Activated naive CD4-positive, alpha-beta T cell treated with anti-CD3 and anti-CD28 coated beads, Interleukin-2, amount 50 U/mL, for 72 hours (primary cell): ENCODE results near the gene ING4. TPM values are rescaled to one million over a fixed set of nuclear protein-coding genes. Genes with fewer than 3 reads are reported as not detected.
A peak's percentile ranks its signal among the peaks of the same experiment; 100 is the strongest.
"Not testable (repeated sequence)": the region's sequence is repeated elsewhere in the genome, so short reads cannot be mapped to it uniquely, and the experiment has no call there.

Experiments
- ATAC-seq, 2 donors: fragments of 150-1000 bp; cut with Tn5 transposase; 2 replicates each; pipeline ENCODE4 v1.10.0; 2021; ENCODE audit warnings: mild to moderate bottlenecking in 2 of 2, moderate library complexity in 2 of 2
- DNase-seq, 2 donors: peaks; one replicate each; pipeline ENCODE4 v3.0.0; 2021 to 2022; ENCODE audit warnings: low spot score in 2 of 2
- H3K27ac Mint-ChIP-seq, 2 donors: one replicate each; pipeline ENCODE4 v1.8.0; 2022; ENCODE audit warnings: mild to moderate bottlenecking in 2 of 2, mixed read lengths in 2 of 2
- H3K36me3 Mint-ChIP-seq, 2 donors: one replicate each; pipeline ENCODE4 v1.8.0; 2022; ENCODE audit warnings: mixed read lengths in 2 of 2
- H3K9me3 Mint-ChIP-seq, 2 donors: one replicate each; pipeline ENCODE4 v1.8.0; 2022; ENCODE audit warnings: mixed read lengths in 2 of 2
- total RNA-seq, 2 donors: library from RNA; stranded (reverse); gene quantifications; one replicate each; pipeline ENCODE4 v1.2.3, GENCODE V29; 2022

ING4 gene
- total RNA-seq: 10 to 100 TPM; 18.1 to 24.3 TPM

GRCh38 chr12:6662906-6663742, at the start of gene ING4:
TSS of gene ING4 (minus strand) at chr12:6663119. CDS start at chr12:6663101, 18 bp downstream.
- Mint-ChIP-seq H3K36me3 (peaks cover 6 to 15% of the 10 kb centered on the region in 2 donors), H3K27ac (peak within 1 kb of the TSS; percentile 90 to 96), H3K9me3 (peaks cover 0 to 4% of the 10 kb centered on the region in 2 donors)
- DNase-seq (peak; percentile 89 to 97), ATAC-seq (peak; percentile 100)

GRCh38 chr12:6708960-6709394, 46.1 kb upstream of the ING4 start:
- no peaks in the 10 kb centered on the region for H3K9me3 Mint-ChIP-seq
- peaks cover 0 to 6% of the 10 kb centered on the region in 2 donors for H3K36me3 Mint-ChIP-seq
- H3K27ac Mint-ChIP-seq: peak overlapping the region; percentile 37 to 68
- DNase-seq: peak in 1 of 2 donors; percentile 43
- peak in 1 of 2 donors; percentile 72 for ATAC-seq

DNA sequence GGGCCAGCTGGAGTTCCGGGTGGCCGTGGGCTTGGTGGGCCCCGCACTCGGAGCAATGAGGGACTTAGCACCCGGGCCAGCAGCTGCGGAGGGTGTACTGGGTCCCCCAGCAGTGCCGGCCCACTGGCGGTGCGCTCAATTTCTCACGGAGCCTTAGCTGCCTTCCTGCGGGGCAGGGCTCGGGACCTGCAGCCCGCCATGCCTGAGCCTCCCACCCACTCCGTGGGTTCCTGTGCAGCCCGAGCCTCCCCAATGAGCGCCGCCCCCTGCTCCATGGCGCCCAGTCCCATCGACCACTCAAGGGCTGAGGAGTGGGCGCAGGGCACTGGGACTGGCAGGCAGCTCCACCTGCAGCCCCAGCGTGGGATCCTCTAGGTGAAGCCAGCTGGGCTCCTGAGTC, 45.4 kb upstream of the ING4 start:
- DNase-seq, H3K9me3 Mint-ChIP-seq, H3K36me3 Mint-ChIP-seq, ATAC-seq, H3K27ac Mint-ChIP-seq: not testable (repeated sequence)

DNA sequence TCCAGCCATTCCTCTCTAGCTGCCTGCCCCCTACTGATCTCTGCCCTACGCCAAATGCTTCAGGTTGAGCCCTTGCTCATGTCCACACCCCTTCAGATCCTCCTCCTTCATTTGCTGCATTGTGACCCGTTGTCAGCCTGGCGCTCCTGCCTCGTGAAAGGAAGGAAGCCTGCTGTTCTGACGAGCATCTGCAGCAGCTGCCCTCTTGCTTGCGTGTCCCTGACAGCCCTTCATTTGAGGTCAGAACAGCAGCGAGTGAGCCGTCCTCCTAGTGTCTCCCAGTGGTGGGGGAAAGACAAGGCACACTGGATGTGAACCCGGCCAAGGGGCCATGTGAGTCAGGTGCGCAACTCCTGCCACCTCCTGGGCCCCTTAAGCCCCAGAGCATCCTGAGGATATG, 40.7 kb upstream of the ING4 start:
- DNase-seq (no peak), ATAC-seq (no peak)

GRCh38 chr12:6701078-6701768, 38.3 kb upstream of the ING4 start:
- Mint-ChIP-seq H3K36me3 (no peaks in the 10 kb centered on the region), H3K27ac (no peak overlapping the region), H3K9me3 (no peaks in the 10 kb centered on the region)
- ATAC-seq: no peak
- DNase-seq: no peak

More for the DNA sequence above, 40.7 kb upstream of the ING4 start:
- H3K9me3 Mint-ChIP-seq: no peaks in the 10 kb centered on the region
- no peaks in the 10 kb centered on the region for H3K36me3 Mint-ChIP-seq
- H3K27ac Mint-ChIP-seq: no peak overlapping the region

GRCh38 chr12:6700646-6701051, 37.7 kb upstream of the ING4 start, which contains the start of gene PIANP:
TSS of gene PIANP (minus strand) at chr12:6700815. CDS start at chr12:6698061, 2,754 bp downstream.
- no peaks in the 10 kb centered on the region for H3K9me3 Mint-ChIP-seq
- H3K27ac Mint-ChIP-seq: peak within 1 kb of the TSS in 1 of 2 donors; percentile 42
- DNase-seq (peak in 1 of 2 donors; percentile 66), ATAC-seq (peak; percentile 72 to 84)
- no peaks in the 10 kb centered on the region for H3K36me3 Mint-ChIP-seq

DNA sequence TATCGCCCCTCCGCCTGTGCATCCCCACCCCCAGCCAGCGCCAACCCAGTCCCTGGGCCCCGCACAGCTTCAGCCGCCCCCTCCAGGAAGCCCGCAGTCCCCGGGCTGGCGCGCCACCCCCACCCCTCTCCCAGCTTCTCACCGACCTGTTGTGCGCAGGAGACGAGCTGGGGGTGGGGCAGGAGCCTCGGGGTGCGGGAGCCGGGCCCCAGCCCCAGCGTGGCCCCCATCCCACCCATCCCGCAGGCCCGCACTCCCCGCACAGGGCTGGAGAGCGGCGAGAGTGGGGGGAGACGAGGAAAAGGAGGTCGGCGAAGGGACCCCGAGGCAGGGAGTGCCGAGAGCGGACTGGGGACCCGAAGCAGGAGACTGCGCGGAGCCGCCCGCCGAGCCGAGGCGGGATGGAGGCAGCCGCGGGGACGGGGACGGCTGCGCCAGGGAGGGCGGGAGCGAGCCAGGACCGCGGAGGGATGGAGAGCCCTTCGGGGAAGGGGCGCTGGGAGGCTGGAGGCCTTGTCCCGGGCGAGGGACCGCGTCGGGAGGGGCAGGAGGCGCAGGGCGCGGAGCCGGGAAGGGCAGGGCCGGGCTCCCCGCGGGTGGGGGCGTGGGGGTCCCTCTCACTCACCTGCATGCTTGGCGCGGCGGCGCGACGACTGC, 37.2 kb upstream of the ING4 start:
- Mint-ChIP-seq H3K9me3 (no peaks in the 10 kb centered on the region), H3K36me3 (no peaks in the 10 kb centered on the region), H3K27ac (peak overlapping the region in 1 of 2 donors; percentile 42)
- DNase-seq (peak in 1 of 2 donors; percentile 34), ATAC-seq (peak; percentile 42 to 55)

- no peaks in the 10 kb centered on the region for H3K9me3 Mint-ChIP-seq
- no peak for ATAC-seq
- peak overlapping the region; percentile 32 to 42 for H3K27ac Mint-ChIP-seq
- no peak for DNase-seq
- H3K36me3 Mint-ChIP-seq: no peaks in the 10 kb centered on the region
These were observed 36.5 kb upstream of the ING4 start for GRCh38 chr12:6699259-6699988.

DNA sequence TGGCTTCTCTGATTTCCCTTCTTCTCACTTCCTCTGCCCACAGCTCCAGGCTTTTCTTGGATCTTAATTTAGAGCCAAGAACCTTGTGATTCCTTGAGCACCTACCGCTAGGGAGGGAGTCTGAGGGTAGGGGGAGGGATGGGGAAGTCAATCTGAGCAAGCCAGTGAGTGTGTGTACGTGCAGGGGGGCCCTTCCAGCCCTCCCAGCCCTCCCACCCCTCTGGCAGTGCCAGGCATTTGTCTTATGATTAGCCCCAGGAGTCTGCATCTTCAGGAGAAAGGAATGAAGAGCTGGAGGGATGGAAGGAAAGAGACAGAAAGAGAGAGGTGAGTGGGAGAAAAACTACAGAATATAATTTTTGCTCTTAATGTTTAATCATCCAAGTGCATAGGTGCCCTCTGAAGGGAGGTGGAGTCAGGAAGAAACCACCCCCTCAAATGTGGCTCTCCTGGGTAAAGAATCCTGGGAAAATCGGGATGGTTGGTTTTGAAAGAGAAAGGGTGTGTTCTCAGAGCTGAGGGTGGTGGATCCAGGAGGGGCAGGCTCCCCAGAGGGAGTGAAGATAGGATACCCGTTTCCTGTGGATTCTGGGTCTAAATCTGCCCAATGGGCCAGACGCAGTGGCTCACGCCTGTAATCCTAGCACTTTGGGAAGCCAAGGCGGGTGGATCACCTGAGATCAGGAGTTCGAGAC, 35.6 kb upstream of the ING4 start:
- no peak for ATAC-seq
- no peak overlapping the region for H3K27ac Mint-ChIP-seq
- no peaks in the 10 kb centered on the region for H3K9me3 Mint-ChIP-seq
- no peaks in the 10 kb centered on the region for H3K36me3 Mint-ChIP-seq
- no peak for DNase-seq

GRCh38 chr12:6697584-6698351, 34.8 kb upstream of the ING4 start:
- Mint-ChIP-seq H3K36me3 (no peaks in the 10 kb centered on the region), H3K27ac (no peak overlapping the region), H3K9me3 (no peaks in the 10 kb centered on the region)
- ATAC-seq (peak; percentile 42), DNase-seq (no peak)

- Mint-ChIP-seq H3K9me3 (no peaks in the 10 kb centered on the region), H3K27ac (no peak overlapping the region), H3K36me3 (no peaks in the 10 kb centered on the region)
- ATAC-seq (no peak), DNase-seq (no peak)
These were observed 34.0 kb upstream of the ING4 start for GRCh38 chr12:6696690-6697583.

DNA sequence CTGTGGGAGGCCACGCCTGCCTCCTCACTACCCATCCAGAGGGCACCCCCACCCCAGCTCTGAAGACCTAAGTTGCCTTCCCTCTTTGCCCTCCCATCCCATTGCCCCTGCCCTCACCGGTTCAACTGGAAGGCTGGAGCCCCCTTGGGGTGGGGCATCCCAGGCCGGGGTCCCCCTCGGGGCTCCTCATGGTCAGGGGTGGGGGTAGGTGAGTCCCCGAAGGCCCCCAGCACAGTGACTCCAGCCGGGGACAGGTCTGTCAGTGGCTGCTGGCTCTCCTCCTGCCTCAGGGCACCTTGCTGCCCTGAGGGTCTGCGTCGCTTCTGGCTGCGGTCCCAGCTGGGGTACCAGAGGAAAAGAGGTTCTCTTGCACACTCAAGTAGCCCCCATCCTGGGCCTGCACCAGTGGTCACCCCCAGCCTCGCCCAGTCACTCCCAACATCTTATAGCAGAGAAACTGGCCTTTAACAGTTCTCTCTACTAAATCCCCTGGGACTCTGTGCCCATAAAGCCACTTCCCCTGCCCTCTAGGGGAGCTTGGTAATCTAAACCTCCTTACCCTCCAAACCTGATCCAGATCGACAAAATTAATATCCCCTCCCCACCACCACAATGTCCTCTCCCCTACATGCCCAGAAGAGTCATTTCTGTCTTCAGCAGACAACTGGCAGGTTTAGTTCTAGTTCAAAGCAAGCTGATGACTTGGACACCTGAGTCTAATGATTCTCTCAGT, 32.6 kb upstream of the ING4 start:
- Mint-ChIP-seq H3K36me3 (no peaks in the 10 kb centered on the region), H3K27ac (no peak overlapping the region), H3K9me3 (no peaks in the 10 kb centered on the region)
- ATAC-seq (no peak), DNase-seq (no peak)

GRCh38 chr12:6694701-6695100, 31.8 kb upstream of the ING4 start:
- Mint-ChIP-seq H3K9me3 (no peaks in the 10 kb centered on the region), H3K27ac (peak overlapping the region in 1 of 2 donors; percentile 73), H3K36me3 (no peaks in the 10 kb centered on the region)
- ATAC-seq: no peak
- DNase-seq: no peak
